22Rv1 (cell line): ENCODE results near the gene SNAP47.

Experiments
- ZFX ChIP-seq: fragments of 450-650 bp; IDR thresholded peaks from 2 replicates; pipeline ENCODE4 v1.6.1; 2017; ENCODE audit warnings: antibody characterized with exemption, borderline replicate concordance
- TF ChIP-seq, protein P1 (sequence below): fragments of 450-650 bp; IDR thresholded peaks from 2 replicates; pipeline ENCODE4 v1.5.1; 2017; ENCODE audit warnings: mild to moderate bottlenecking

DNA sequence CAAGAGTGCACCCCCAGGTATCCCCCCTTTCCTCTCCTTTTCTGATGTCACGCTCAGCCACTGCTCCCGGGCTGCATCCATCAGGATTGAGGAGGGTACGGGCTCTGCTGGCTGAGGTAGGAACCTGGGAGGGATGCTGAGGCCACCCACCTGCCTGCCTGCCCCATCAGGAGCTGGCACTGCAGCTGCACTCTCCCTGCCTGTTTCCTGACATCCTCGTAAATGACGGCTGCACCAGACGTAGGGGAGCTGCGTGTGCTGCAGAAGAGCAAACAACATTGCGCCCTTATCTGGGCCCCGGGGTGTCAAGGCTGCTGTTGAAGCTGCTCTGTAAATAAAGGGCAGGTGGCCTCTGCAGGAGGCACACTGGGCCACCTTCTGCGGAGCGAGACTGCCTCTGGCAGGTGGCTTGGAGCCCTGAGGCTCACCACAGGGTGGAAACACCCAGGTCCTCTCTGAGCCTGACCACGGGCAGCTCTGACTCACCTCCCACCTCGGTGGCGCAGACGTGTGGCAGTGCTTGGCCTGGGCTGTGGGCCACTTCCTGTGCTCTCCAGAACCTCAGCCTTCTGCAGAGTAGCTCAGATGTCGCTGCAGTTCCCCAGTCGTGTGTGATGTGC lies 30.9 kb downstream of the SNAP47 start:
- TF ChIP-seq, protein P1, sequence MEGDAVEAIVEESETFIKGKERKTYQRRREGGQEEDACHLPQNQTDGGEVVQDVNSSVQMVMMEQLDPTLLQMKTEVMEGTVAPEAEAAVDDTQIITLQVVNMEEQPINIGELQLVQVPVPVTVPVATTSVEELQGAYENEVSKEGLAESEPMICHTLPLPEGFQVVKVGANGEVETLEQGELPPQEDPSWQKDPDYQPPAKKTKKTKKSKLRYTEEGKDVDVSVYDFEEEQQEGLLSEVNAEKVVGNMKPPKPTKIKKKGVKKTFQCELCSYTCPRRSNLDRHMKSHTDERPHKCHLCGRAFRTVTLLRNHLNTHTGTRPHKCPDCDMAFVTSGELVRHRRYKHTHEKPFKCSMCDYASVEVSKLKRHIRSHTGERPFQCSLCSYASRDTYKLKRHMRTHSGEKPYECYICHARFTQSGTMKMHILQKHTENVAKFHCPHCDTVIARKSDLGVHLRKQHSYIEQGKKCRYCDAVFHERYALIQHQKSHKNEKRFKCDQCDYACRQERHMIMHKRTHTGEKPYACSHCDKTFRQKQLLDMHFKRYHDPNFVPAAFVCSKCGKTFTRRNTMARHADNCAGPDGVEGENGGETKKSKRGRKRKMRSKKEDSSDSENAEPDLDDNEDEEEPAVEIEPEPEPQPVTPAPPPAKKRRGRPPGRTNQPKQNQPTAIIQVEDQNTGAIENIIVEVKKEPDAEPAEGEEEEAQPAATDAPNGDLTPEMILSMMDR: no peak
- TF ChIP-seq ZFX: no peak
